Posterior vena cava (tissue), 2 donors: ENCODE data around the gene MCRS1. TPM values are rescaled to one million over a fixed set of nuclear protein-coding genes. Genes with fewer than 3 reads are reported as not detected.
A peak's percentile ranks its signal among the peaks of the same experiment; 100 is the strongest.

Source experiments
- DNase-seq: peaks from one replicate; pipeline ENCODE4 v3.0.0-alpha.2; 2020; ENCODE audit warnings: low spot score
- intact Hi-C, 2 donors: fragments of 100-400 bp; cut with DNase I; formaldehyde crosslinking; loops; one replicate each; pipeline versions ENCODE4 v1.14.1 to v1.14.2; 2022 to 2023
- total RNA-seq, 2 donors: library from RNA; stranded (reverse); fragmentation: NEBNext Ultra II Directional; extraction: Animal tissue kit (Norgen Biotek cat#: 25700); gene quantifications; one replicate each; pipeline ENCODE4 v1.2.1, GENCODE V29; 2021
- donor health status: DM: yes; HTN: yes; CAD: no.
- donor health status: DM: yes; HTN: yes; CAD: no.

MCRS1 gene
- total RNA-seq, 2 donors from 2014 or later, result 37.3 to 38.1 TPM

GRCh38 chr12:49547090-49547690 lies 20.8 kb downstream of the MCRS1 start:
- intact Hi-C loops, result no loop called here
- peak; percentile 53 for DNase-seq

GRCh38 chr12:49546481-49546880 lies 21.5 kb downstream of the MCRS1 start:
- DNase-seq, result peak; percentile 30
- intact Hi-C loops, result no loop called here

GRCh38 chr12:49545815-49546214 lies 22.1 kb downstream of the MCRS1 start:
- DNase-seq, result peak; percentile 52
- intact Hi-C loops, result no loop called here

GRCh38 chr12:49543914-49544815 lies 23.8 kb downstream of the MCRS1 start:
- intact Hi-C loops, result no loop called here
- DNase-seq, result peak; percentile 70

- peak; percentile 28 for DNase-seq
- intact Hi-C loops, result no loop called here
Measured at GRCh38 chr12:49543221-49543913, 24.6 kb downstream of the MCRS1 start.

GRCh38 chr12:49542592-49543160 lies 25.3 kb downstream of the MCRS1 start:
- DNase-seq, result peak; percentile 73
- intact Hi-C loops, result no loop called here

- DNase-seq, result peak; percentile 62
- intact Hi-C loops, result no loop called here
Measured at GRCh38 chr12:49541911-49542505, 25.9 kb downstream of the MCRS1 start.

GRCh38 chr12:49541140-49541861 lies 26.6 kb downstream of the MCRS1 start:
- intact Hi-C loops, result no loop called here
- peak; percentile 51 for DNase-seq

GRCh38 chr12:49540229-49541139 lies 27.5 kb downstream of the MCRS1 start:
- intact Hi-C loops, result no loop called here
- DNase-seq, result peak; percentile 74

GRCh38 chr12:49539406-49540228 lies 28.3 kb downstream of the MCRS1 start:
- peak; percentile 62 for DNase-seq
- intact Hi-C loops, result no loop called here

- intact Hi-C loops, result no loop called here
- DNase-seq, result peak; percentile 94
Measured at GRCh38 chr12:49538510-49539403, 29.2 kb downstream of the MCRS1 start, which contains the start of gene KCNH3. KCNH3 (plus strand) TSS chr12:49539030; CDS start chr12:49539417, 387 bp downstream.

- peak; percentile 81 for DNase-seq
- intact Hi-C loops, result no loop called here
Measured at GRCh38 chr12:49537752-49538509, 30.0 kb downstream of the MCRS1 start.

GRCh38 chr12:49537231-49537751 lies 30.7 kb downstream of the MCRS1 start:
- intact Hi-C loops, result no loop called here
- peak; percentile 63 for DNase-seq

GRCh38 chr12:49536526-49537071 lies 31.3 kb downstream of the MCRS1 start:
- intact Hi-C loops, result no loop called here
- DNase-seq, result no peak
